Lower leg skin (tissue), 3 donors: ENCODE data around the gene THOC1.

ENCODE experiments used
- CTCF ChIP-seq, 3 donors: fragments of 450-650 bp; IDR thresholded peaks; one replicate each; pipeline ENCODE4 v1.5.1; 2016; ENCODE audit warnings: antibody characterized with exemption in 3 of 3, mild to moderate bottlenecking in 3 of 3, moderate library complexity in 2 of 3
- POLR2A ChIP-seq, 2 donors: fragments of 450-650 bp; IDR thresholded peaks; one replicate each; pipeline ENCODE4 v1.6.1; 2016 to 2017; ENCODE audit warnings: antibody characterized with exemption in 2 of 2, mild to moderate bottlenecking in 1 of 2, moderate library complexity in 1 of 2

- TF ChIP-seq POLR2A (IDR thresholded peaks at IDR 0.05) (no peak), CTCF (IDR thresholded peaks at IDR 0.05) (no peak)
These were observed 48.5 kb upstream of the THOC1 start for GRCh38 chr18:316393-316792.
